ENCODE results near the gene TMOD3.

DNA sequence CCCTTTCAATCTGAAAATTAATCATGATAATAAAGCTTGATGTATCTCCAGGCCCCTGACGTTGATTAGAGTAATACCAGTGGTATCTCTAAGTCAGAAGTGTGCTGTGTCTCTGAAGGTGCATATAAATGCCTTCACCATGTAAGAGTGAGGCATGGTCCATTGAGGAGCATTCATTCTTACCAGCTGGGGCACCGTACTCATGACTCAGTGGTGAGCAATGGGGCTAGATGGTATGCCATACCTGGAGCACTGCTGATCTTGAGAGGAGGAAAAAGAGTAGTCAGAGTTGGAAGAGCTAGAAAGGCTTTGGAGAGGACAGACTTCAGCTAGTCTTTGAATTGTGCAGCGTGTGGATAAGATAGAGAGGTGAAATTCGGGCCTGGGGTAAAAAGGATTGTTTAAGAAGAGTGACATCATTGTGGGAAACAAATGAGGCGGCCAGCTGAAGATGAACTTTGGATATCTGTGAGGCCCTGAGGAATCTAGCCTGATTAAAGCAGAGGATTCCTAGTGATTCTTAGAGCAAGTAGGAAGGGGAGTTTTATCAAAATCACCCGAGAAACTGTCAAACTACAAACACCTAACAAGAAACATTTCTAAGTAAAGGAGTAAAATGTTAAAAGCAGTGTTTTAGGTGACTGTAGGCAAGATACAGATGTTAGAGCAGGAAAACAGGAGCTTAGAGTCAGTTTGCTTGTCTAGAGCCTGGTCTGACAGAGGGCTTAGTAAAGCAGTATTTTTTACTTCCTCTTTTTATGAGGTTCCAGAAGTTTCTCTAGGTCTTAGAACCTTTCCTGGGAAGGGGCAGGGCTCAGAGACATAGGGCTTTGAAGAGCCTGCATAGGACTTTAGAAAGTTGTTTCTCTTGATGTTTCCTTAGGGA, 13.6 kb downstream of the TMOD3 start:
- TF ChIP-seq, protein P1, sequence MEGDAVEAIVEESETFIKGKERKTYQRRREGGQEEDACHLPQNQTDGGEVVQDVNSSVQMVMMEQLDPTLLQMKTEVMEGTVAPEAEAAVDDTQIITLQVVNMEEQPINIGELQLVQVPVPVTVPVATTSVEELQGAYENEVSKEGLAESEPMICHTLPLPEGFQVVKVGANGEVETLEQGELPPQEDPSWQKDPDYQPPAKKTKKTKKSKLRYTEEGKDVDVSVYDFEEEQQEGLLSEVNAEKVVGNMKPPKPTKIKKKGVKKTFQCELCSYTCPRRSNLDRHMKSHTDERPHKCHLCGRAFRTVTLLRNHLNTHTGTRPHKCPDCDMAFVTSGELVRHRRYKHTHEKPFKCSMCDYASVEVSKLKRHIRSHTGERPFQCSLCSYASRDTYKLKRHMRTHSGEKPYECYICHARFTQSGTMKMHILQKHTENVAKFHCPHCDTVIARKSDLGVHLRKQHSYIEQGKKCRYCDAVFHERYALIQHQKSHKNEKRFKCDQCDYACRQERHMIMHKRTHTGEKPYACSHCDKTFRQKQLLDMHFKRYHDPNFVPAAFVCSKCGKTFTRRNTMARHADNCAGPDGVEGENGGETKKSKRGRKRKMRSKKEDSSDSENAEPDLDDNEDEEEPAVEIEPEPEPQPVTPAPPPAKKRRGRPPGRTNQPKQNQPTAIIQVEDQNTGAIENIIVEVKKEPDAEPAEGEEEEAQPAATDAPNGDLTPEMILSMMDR (conservative IDR thresholded peaks at IDR 0.05 in 1 of 2, IDR thresholded peaks at IDR 0.05 in 1 of 2; ENCODE audit: extremely low read depth in 1 of 2, insufficient read depth in 1 of 2, low read depth in 1 of 2, low read length in 2 of 2) = no peak
- no peak for TF ChIP-seq EZH2 (IDR thresholded peaks at IDR 0.05; ENCODE audit: borderline replicate concordance, low read length)

All from mammary epithelial cell (primary cell).